A673 (cell line): ENCODE results near the gene IFT122. TPM values are rescaled to one million over a fixed set of nuclear protein-coding genes. Genes with fewer than 3 reads are reported as not detected.

Experiments
- BruUV-seq: library from RNA; stranded (reverse); fragments of 400-500 nt; replicated peaks from 2 replicates; lab custom pipeline; 2021; lab: Mats Ljungman, UMichigan
- CTCF ChIA-PET: fragments of 300-600 bp; sonication (Branson Sonifier 250); formaldehyde crosslinking; loops from one replicate; lab custom pipeline; 2022; ENCODE audit warnings: antibody characterized with exemption; lab: Charles Lee
- POLR2A ChIA-PET: fragments of 300-600 bp; sonication (Branson Sonifier 250); formaldehyde crosslinking; loops from one replicate; lab custom pipeline; 2022; ENCODE audit warnings: antibody characterized with exemption; ENCODE audit not compliant: low non-redundant PET; lab: Charles Lee
- DNase-seq: peaks from one replicate; pipeline ENCODE4 v3.0.0-alpha.2; 2015; ENCODE audit warnings: low spot score
- H3K27ac ChIP-seq: fragments of 200-600 bp; sonication (generic); 2 replicates; pipeline ENCODE4 v1.5.1; 2016; ENCODE audit warnings: mixed run types, low read depth, mild to moderate bottlenecking, mixed read lengths, antibody characterized with exemption, low read length; ENCODE audit not compliant: poor library complexity, severe bottlenecking
- H3K27me3 ChIP-seq: fragments of 200-600 bp; sonication (generic); replicated peaks from 2 replicates; pipeline ENCODE4 v1.6.1; 2017; ENCODE audit warnings: mixed run types, low read depth, mild to moderate bottlenecking, mixed read lengths, antibody characterized with exemption, low read length; ENCODE audit not compliant: insufficient read depth, poor library complexity
- H3K36me3 ChIP-seq: fragments of 200-600 bp; sonication (generic); 2 replicates; pipeline ENCODE4 v1.6.1; 2016; ENCODE audit warnings: mixed run types, mild to moderate bottlenecking, mixed read lengths, antibody characterized with exemption, low read length; ENCODE audit not compliant: insufficient read depth, poor library complexity, severe bottlenecking
- H3K4me1 ChIP-seq: fragments of 200-600 bp; sonication (generic); 2 replicates; pipeline ENCODE4 v1.6.1; 2017; ENCODE audit warnings: mixed run types, mild to moderate bottlenecking, mixed read lengths, antibody characterized with exemption, low read length; ENCODE audit not compliant: insufficient read depth, poor library complexity, severe bottlenecking
- H3K4me3 ChIP-seq: fragments of 200-600 bp; sonication (generic); 2 replicates; pipeline ENCODE4 v1.5.1; 2016; ENCODE audit warnings: low read depth, mixed run types, mild to moderate bottlenecking, mixed read lengths, low read length; ENCODE audit not compliant: poor library complexity, severe bottlenecking
- H3K9me3 ChIP-seq: fragments of 200-600 bp; sonication (generic); 2 replicates; pipeline ENCODE4 v1.6.1; 2016; ENCODE audit warnings: mixed run types, low read depth, mild to moderate bottlenecking, mixed read lengths, antibody characterized with exemption, low read length; ENCODE audit not compliant: poor library complexity, severe bottlenecking
- CTCF ChIP-seq: fragments of 300-800, 200-600 bp; sonication (generic); conservative IDR thresholded peaks from 2 replicates; pipeline ENCODE4 v1.5.1; 2017; ENCODE audit warnings: low read depth, mild to moderate bottlenecking, antibody characterized with exemption, low read length, moderate library complexity, mixed read lengths
- EZH2 ChIP-seq: fragments of 200-600 bp; sonication (generic); IDR thresholded peaks from 2 replicates; pipeline ENCODE4 v1.6.1; 2017; ENCODE audit warnings: borderline replicate concordance, low read depth, mild to moderate bottlenecking, mixed read lengths, antibody characterized with exemption, low read length; ENCODE audit not compliant: poor library complexity, severe bottlenecking
- intact Hi-C: fragments of 100-400 bp; cut with micrococcal nuclease; formaldehyde crosslinking; loops from one replicate; pipeline ENCODE4 v1.10.0; 2022; ENCODE audit not compliant: unreplicated experiment
- total RNA-seq: library from RNA; stranded (reverse); gene quantifications from 2 replicates; pipeline ENCODE4 v1.2.3, GENCODE V29; 2021

IFT122 gene
- total RNA-seq, 1 experiment from 2014 or later, result 48.2 TPM

DNA sequence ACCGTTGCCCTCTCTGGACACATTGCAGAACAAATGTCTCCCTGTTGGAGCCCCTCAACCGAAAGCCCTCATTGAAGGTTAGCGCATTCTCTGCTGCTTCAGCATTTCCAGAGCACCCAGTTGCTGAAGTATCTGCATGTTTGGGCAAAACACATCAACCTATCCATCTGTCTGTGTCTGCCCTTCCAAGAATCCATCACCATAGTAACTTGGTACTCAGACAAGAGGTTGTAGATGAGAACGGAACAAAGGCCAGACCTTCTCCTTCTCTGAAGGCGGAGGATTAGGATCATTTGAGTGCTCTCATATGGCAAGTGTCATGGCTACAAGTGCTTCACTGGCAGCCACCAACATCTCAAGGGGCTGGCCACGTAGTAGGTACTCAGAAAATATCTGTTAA is 65.3 kb downstream of the IFT122 start:
- Histone ChIP-seq H3K4me1 (no peaks in the 10 kb centered on the region), H3K9me3 (no peaks in the 10 kb centered on the region), H3K27ac (no peak overlapping the region), H3K4me3 (no peak overlapping the region), H3K36me3 (no peaks in the 10 kb centered on the region), H3K27me3 (no peaks in the 10 kb centered on the region)
- DNase-seq, result no peak
- ChIA-PET POLR2A (no interaction called here), CTCF (no interaction called here)
- intact Hi-C loops, result no loop called here
- BruUV-seq, result no TSS peak
- TF ChIP-seq EZH2, result no peak
- TF ChIP-seq CTCF, result no peak

GRCh38 chr3:129506231-129506742 is 66.3 kb downstream of the IFT122 start:
- BruUV-seq, result no TSS peak
- H3K36me3 ChIP-seq, result no peaks in the 10 kb centered on the region
- DNase-seq, result no peak

GRCh38 chr3:129507181-129507831 is 67.3 kb downstream of the IFT122 start:
- H3K27ac ChIP-seq, result no peak overlapping the region
- ChIA-PET CTCF (no interaction called here), POLR2A (no interaction called here)
- intact Hi-C loops, result no loop called here
- H3K4me1 ChIP-seq, result no peaks in the 10 kb centered on the region
- no TSS peak for BruUV-seq
- no peaks in the 10 kb centered on the region for H3K36me3 ChIP-seq
- no peaks in the 10 kb centered on the region for H3K9me3 ChIP-seq
- TF ChIP-seq EZH2 (no peak), CTCF (no peak)
- no peak overlapping the region for H3K4me3 ChIP-seq
- DNase-seq, result no peak
- no peaks in the 10 kb centered on the region for H3K27me3 ChIP-seq

More at GRCh38 chr3:129506231-129506742, 66.3 kb downstream of the IFT122 start:
- Histone ChIP-seq H3K27me3 (no peaks in the 10 kb centered on the region), H3K9me3 (no peaks in the 10 kb centered on the region), H3K27ac (no peak overlapping the region), H3K4me1 (no peaks in the 10 kb centered on the region), H3K4me3 (no peak overlapping the region)
- CTCF ChIA-PET, result no interaction called here
- POLR2A ChIA-PET, result no interaction called here
- no peak for TF ChIP-seq CTCF
- TF ChIP-seq EZH2, result no peak
- intact Hi-C loops, result no loop called here
